ENCODE data around the gene CPLX1.

CPLX1 gene

DNA sequence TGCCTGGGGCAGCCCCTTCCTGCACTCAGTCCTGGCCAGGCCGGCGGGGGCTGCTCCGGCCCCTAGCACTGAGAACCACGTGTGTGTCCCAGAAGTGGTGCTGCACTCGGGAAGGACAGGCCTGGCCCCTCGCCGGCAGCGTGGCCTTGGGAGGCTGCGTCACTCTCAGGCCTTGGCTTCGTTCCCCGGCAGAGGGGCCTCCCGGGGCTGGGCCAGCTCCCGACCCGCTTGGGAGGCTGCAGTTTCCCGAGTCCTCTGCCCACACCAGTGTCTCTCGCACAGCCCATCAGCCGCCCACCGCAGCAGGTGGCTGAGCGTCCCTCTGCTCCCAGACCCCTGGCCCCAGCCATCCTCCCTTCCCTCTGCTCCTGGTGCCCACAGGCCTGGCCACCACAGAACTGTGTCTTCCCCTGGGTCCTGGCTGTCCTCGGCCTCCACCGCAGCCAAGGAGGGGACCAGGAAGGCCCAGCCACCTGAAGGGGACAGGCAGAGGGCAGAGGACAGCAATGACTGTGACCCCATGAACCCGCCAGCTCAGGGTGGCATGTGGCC, 10.9 kb upstream of the CPLX1 start:
- H3K9ac ChIP-seq (ENCODE audit: low read length) = no peak overlapping the region

DNA sequence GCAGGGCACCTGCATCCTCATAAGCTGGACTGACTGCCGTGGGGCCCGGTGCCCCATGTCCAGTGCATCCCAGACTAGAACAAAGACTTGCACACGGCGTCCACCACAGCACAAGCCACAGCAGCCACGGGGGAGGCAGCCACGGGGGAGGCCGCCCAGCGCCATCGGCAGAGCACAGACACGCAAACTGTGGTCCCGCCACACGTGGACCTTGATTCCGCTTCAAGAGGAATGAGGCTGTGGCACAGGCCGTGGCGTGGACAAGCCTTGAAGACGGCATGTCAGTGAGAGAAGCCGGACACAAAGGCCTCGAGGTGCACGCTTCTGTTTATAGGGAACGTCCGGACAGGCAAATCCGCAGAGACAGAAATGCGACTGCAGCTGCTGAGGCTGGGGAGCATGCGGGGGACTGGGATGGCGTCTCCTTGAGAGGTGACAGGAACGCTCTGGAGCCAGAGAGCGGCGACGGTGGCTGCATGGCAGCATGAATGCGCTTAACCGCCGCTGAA, 10.1 kb upstream of the CPLX1 start:
- Histone ChIP-seq H3K9me3 (ENCODE audit: control insufficient read depth, low read depth, low read length) (peaks cover 10% of the 10 kb centered on the region), H3K27ac (ENCODE audit: low read length) (no peak overlapping the region), H3K27me3 (ENCODE audit: control insufficient read depth, insufficient read depth, low read length) (no peaks in the 10 kb centered on the region), H3K9ac (ENCODE audit: low read length) (no peak overlapping the region), H3K4me3 (ENCODE audit: low read length) (no peak overlapping the region), H3K36me3 (ENCODE audit: control insufficient read depth, low read depth, low read length) (no peaks in the 10 kb centered on the region), H3K4me1 (ENCODE audit: control insufficient read depth, low read depth, low read length) (no peaks in the 10 kb centered on the region)

More for the DNA sequence above, 10.9 kb upstream of the CPLX1 start:
- Histone ChIP-seq H3K27me3 (ENCODE audit: control insufficient read depth, insufficient read depth, low read length) (no peaks in the 10 kb centered on the region), H3K4me3 (ENCODE audit: low read length) (no peak overlapping the region), H3K9me3 (ENCODE audit: control insufficient read depth, low read depth, low read length) (peaks cover 10% of the 10 kb centered on the region), H3K27ac (ENCODE audit: low read length) (no peak overlapping the region), H3K4me1 (ENCODE audit: control insufficient read depth, low read depth, low read length) (no peaks in the 10 kb centered on the region), H3K36me3 (ENCODE audit: control insufficient read depth, low read depth, low read length) (no peaks in the 10 kb centered on the region)

DNA sequence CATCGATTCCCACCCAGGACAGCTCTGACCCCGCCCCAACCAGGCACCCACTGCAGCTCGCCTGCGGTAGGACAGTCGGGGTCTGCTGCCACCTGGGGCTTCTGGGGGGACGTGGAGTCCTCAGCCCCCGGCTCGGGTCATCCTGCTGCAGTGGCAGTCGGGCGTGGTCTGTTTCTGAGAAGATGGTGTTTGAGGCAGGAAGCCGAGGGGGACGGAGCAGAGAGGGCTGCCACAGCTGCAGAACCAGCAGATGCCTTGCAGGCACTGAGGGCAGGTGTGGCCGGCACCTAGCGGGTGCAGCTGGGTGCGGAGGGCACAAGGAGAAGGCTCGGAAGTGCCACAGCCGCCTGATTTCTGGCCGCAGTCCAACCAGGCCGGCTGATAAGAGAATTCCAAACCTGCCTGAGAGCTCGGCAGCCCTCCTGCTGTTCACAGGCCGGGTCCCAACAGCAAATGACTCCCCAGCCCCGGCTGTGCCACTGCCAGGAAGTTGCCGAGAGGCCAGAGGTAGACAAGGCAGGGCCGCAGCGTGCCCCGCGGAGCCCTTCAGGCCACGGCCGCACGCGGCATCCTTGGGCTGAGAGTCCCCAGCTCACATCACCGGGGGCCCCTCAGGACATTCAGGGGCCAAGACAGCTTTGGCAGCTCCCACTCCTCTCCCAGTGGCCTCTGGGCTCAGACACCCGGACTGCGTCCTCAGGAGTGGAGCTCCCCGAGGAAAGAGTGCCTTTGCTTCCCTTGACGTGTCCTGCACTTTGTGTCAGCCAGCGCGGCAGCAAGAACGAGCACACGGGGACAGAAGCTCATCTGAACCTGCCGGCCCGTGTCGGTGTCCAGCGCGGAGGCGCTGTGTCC, 9.4 kb upstream of the CPLX1 start:
- Histone ChIP-seq H3K4me1 (ENCODE audit: control insufficient read depth, low read depth, low read length) (no peaks in the 10 kb centered on the region), H3K27ac (ENCODE audit: low read length) (no peak overlapping the region), H3K4me3 (ENCODE audit: low read length) (no peak overlapping the region), H3K36me3 (ENCODE audit: control insufficient read depth, low read depth, low read length) (no peaks in the 10 kb centered on the region), H3K27me3 (ENCODE audit: control insufficient read depth, insufficient read depth, low read length) (no peaks in the 10 kb centered on the region), H3K9me3 (ENCODE audit: control insufficient read depth, low read depth, low read length) (peaks cover 10% of the 10 kb centered on the region), H3K9ac (ENCODE audit: low read length) (no peak overlapping the region)

- Histone ChIP-seq H3K27me3 (ENCODE audit: control insufficient read depth, insufficient read depth, low read length) (no peaks in the 10 kb centered on the region), H3K9me3 (ENCODE audit: control insufficient read depth, low read depth, low read length) (peaks cover 10% of the 10 kb centered on the region), H3K36me3 (ENCODE audit: control insufficient read depth, low read depth, low read length) (no peaks in the 10 kb centered on the region), H3K27ac (ENCODE audit: low read length) (no peak overlapping the region), H3K4me3 (ENCODE audit: low read length) (no peak overlapping the region), H3K9ac (ENCODE audit: low read length) (no peak overlapping the region), H3K4me1 (ENCODE audit: control insufficient read depth, low read depth, low read length) (no peaks in the 10 kb centered on the region)
Measured at GRCh38 chr4:834368-835147, 8.6 kb upstream of the CPLX1 start.

DNA sequence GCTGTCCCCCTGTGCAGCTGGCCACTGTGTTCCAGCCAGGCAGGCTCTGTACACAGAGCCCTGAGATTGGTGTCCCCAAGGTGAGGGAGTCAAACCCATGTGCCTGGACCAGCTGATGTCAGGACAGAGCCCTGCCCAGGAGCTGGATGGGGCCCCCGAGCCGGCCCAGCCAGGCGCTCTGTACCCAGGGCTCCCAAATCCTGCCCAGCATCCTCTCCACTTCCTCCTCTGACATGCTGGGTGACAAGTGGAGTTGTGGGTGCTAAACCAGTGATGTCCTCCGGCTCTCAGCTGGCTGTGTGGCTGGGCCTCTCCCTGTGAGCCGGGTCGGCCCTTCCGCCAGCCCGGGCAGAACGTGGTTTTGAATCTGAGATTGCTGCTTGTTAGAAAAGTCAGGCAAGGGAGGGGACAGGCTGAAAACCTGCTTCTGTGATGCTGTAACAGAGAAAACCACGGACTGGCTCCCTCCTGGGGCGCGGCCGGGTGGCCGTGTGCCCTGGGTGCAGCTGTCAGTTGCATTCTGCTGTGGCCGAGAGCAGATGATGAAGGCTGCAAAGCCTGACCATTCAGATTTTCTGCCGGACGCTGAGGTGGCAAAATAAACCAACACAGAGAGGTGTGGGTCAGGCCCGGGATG, 7.9 kb upstream of the CPLX1 start:
- no peaks in the 10 kb centered on the region for H3K36me3 ChIP-seq (ENCODE audit: control insufficient read depth, low read depth, low read length)
- peaks cover under 1% of the 10 kb centered on the region for H3K27me3 ChIP-seq (ENCODE audit: control insufficient read depth, insufficient read depth, low read length)
- H3K9ac ChIP-seq (ENCODE audit: low read length) = no peak overlapping the region
- no peak overlapping the region for H3K4me3 ChIP-seq (ENCODE audit: low read length)
- H3K27ac ChIP-seq (ENCODE audit: low read length) = no peak overlapping the region
- no peaks in the 10 kb centered on the region for H3K4me1 ChIP-seq (ENCODE audit: control insufficient read depth, low read depth, low read length)
- peaks cover 10% of the 10 kb centered on the region for H3K9me3 ChIP-seq (ENCODE audit: control insufficient read depth, low read depth, low read length)

- H3K27ac ChIP-seq (ENCODE audit: low read length) = no peak overlapping the region
- no peak overlapping the region for H3K9ac ChIP-seq (ENCODE audit: low read length)
- H3K27me3 ChIP-seq (ENCODE audit: control insufficient read depth, insufficient read depth, low read length) = peaks cover 7% of the 10 kb centered on the region
- no peak overlapping the region for H3K4me3 ChIP-seq (ENCODE audit: low read length)
- no peaks in the 10 kb centered on the region for H3K36me3 ChIP-seq (ENCODE audit: control insufficient read depth, low read depth, low read length)
- no peaks in the 10 kb centered on the region for H3K4me1 ChIP-seq (ENCODE audit: control insufficient read depth, low read depth, low read length)
- H3K9me3 ChIP-seq (ENCODE audit: control insufficient read depth, low read depth, low read length) = peaks cover 9% of the 10 kb centered on the region
Measured at GRCh38 chr4:833156-833555, 7.2 kb upstream of the CPLX1 start.

DNA sequence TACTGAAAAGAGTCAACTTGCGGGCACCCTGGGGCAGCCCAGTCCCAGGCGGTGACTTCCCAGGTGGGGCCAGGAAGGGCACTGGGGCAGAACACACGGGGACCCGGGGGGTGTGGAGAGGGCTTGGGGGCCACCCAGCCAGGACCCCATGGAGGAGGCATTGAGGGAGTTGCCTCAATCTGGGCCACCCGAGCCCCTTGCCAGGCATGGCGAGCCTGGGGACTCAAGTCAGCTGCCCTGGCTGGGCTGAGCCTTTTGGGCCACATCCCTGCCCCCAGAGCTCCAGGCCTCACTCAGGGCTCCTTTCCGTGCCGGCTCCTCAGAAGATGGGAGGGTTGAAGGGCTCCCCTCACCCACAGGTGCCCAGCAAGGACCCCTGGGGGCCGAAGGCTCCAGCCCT, 6.6 kb upstream of the CPLX1 start:
- no peaks in the 10 kb centered on the region for H3K36me3 ChIP-seq (ENCODE audit: control insufficient read depth, low read depth, low read length)
- H3K4me1 ChIP-seq (ENCODE audit: control insufficient read depth, low read depth, low read length) = no peaks in the 10 kb centered on the region
- H3K9me3 ChIP-seq (ENCODE audit: control insufficient read depth, low read depth, low read length) = peaks cover 3% of the 10 kb centered on the region
- H3K4me3 ChIP-seq (ENCODE audit: low read length) = no peak overlapping the region
- peaks cover 14% of the 10 kb centered on the region for H3K27me3 ChIP-seq (ENCODE audit: control insufficient read depth, insufficient read depth, low read length)
- no peak overlapping the region for H3K27ac ChIP-seq (ENCODE audit: low read length)
- H3K9ac ChIP-seq (ENCODE audit: low read length) = no peak overlapping the region

GRCh38 chr4:832108-832507, 6.2 kb upstream of the CPLX1 start:
- peaks cover 18% of the 10 kb centered on the region for H3K27me3 ChIP-seq (ENCODE audit: control insufficient read depth, insufficient read depth, low read length)
- H3K9ac ChIP-seq (ENCODE audit: low read length) = no peak overlapping the region
- no peak overlapping the region for H3K4me3 ChIP-seq (ENCODE audit: low read length)
- no peaks in the 10 kb centered on the region for H3K9me3 ChIP-seq (ENCODE audit: control insufficient read depth, low read depth, low read length)
- no peak overlapping the region for H3K27ac ChIP-seq (ENCODE audit: low read length)
- H3K4me1 ChIP-seq (ENCODE audit: control insufficient read depth, low read depth, low read length) = no peaks in the 10 kb centered on the region
- H3K36me3 ChIP-seq (ENCODE audit: control insufficient read depth, low read depth, low read length) = no peaks in the 10 kb centered on the region

DNA sequence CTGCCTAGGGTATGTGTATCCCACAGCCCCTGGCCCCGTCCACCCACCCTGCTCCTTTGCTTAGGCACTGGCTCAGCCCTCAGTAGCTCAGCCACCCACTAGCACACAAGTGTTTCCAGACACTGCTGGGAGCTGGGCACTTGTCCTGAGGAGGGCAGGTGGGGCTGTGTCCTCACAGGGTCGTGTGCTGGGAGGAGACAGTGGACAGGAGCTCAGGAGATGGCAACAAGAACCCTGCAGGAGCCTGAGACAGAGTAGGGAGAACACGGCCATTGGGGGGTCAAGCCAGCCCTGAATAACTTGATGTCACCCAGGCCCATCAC, 5.5 kb upstream of the CPLX1 start:
- Histone ChIP-seq H3K36me3 (ENCODE audit: control insufficient read depth, low read depth, low read length) (no peaks in the 10 kb centered on the region), H3K27ac (ENCODE audit: low read length) (no peak overlapping the region), H3K9ac (ENCODE audit: low read length) (no peak overlapping the region), H3K4me3 (ENCODE audit: low read length) (no peak overlapping the region), H3K27me3 (ENCODE audit: control insufficient read depth, insufficient read depth, low read length) (peaks cover 23% of the 10 kb centered on the region), H3K4me1 (ENCODE audit: control insufficient read depth, low read depth, low read length) (no peaks in the 10 kb centered on the region), H3K9me3 (ENCODE audit: control insufficient read depth, low read depth, low read length) (no peaks in the 10 kb centered on the region)

GRCh38 chr4:830601-831482, 4.9 kb upstream of the CPLX1 start:
- Histone ChIP-seq H3K27ac (ENCODE audit: low read length) (no peak overlapping the region), H3K4me1 (ENCODE audit: control insufficient read depth, low read depth, low read length) (no peaks in the 10 kb centered on the region), H3K9me3 (ENCODE audit: control insufficient read depth, low read depth, low read length) (no peaks in the 10 kb centered on the region), H3K27me3 (ENCODE audit: control insufficient read depth, insufficient read depth, low read length) (peaks cover 23% of the 10 kb centered on the region), H3K4me3 (ENCODE audit: low read length) (no peak overlapping the region), H3K36me3 (ENCODE audit: control insufficient read depth, low read depth, low read length) (no peaks in the 10 kb centered on the region), H3K9ac (ENCODE audit: low read length) (no peak overlapping the region)
